ENCODE data around the gene CAP2.
"Not testable (repeated sequence)": the region's sequence is repeated elsewhere in the genome, so short reads cannot be mapped to it uniquely, and the experiment has no call there.

Gene CAP2

DNA sequence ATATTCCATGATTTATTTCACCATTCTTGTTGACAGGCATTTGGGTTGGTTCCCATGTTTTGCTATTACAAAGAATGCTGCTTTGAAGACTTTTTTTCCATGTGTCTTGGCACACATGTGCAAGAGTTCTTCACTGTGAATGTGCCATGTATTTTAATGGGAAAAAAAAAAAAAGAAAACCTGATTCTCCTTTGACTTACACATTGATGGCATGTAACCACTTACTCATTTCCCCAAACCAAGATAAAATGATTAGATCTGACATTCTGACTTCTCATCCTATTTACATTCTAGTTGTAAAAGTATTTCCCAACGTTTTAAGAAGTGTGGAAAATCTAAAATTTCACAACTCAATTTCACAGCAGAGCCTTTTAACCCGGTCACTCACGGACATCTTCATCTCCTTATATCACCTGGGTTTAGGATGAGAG is 4.4 kb downstream of the CAP2 start:
- no peak overlapping the region for H3K27ac ChIP-seq (ENCODE audit: low read length)
- H3K9me3 ChIP-seq (ENCODE audit: control insufficient read depth in 1 of 2, low read length in 2 of 2) = no peaks in the 10 kb centered on the region
- H3K4me3 ChIP-seq (ENCODE audit: low read depth in 1 of 2, low read length in 2 of 2) = no peak overlapping the region
- H3K27me3 ChIP-seq (ENCODE audit: low read depth, low read length) = no peaks in the 10 kb centered on the region
- H3K4me1 ChIP-seq (ENCODE audit: control insufficient read depth in 1 of 2, insufficient read depth in 2 of 2, low read length in 2 of 2) = peaks cover 0 to 4% of the 10 kb centered on the region in 2 donors
- H3K36me3 ChIP-seq (ENCODE audit: control insufficient read depth in 1 of 2, insufficient read depth in 2 of 2, low read length in 2 of 2) = no peaks in the 10 kb centered on the region

DNA sequence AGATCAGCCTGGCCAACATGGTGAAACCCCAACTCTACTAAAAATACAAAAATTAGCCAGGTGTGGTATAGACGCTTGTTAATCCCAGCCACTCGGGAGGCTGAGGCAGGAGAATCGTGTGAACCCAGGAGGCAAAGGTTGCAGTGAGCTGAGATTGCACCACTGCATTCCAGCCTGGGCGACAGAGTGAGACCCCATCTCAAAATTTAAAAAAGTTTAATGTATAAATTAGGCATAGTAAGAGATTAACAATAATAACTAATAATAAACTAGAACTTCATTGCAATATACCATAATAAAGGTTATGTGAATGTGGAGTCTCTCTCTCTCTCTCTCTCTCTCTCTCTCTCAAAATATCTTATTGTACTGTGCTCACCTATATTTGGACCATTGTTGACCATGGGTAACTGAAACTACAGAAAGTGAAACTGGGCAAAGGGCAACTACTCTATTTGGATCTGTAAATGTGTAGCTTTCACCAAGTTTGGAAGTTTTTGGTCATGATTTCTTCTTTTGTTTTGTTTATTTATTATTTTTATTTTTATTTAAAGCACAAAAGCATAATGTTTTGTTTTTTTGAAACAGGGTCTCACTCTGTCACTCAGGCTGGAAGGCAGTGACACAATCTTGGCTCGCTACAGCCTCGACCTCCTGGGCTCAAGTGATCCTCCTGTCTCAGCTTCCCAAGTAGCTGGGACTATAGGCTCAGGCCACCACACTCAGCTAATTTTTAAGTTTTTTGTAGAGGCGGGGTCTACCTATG is 12.0 kb downstream of the CAP2 start:
- not testable (repeated sequence) for H3K27ac ChIP-seq (ENCODE audit: low read length)

DNA sequence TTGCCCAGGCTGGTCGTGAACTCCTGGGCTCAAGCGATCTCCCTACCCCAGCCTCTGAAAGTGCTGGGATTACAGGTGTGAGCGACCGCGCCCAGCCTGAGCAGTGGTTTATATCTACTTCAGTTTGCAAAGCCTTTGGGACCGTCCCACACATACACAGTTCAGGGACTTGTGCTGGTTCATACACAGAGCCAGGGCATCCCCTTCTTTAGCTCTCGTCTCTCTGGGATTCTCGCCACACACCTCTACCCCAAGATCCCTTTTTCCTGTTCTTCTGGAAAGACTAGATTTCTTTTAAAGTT is 12.5 kb downstream of the CAP2 start:
- H3K4me3 ChIP-seq (ENCODE audit: low read depth in 1 of 2, low read length in 2 of 2) = no peak overlapping the region
- H3K27me3 ChIP-seq (ENCODE audit: low read depth, low read length) = no peaks in the 10 kb centered on the region
- H3K27ac ChIP-seq (ENCODE audit: low read length) = no peak overlapping the region

More for the DNA sequence above, 12.0 kb downstream of the CAP2 start:
- H3K36me3 ChIP-seq (ENCODE audit: control insufficient read depth in 1 of 2, insufficient read depth in 2 of 2, low read length in 2 of 2); H3K27me3 ChIP-seq (ENCODE audit: low read depth, low read length); H3K4me1 ChIP-seq (ENCODE audit: control insufficient read depth in 1 of 2, insufficient read depth in 2 of 2, low read length in 2 of 2); H3K9me3 ChIP-seq (ENCODE audit: control insufficient read depth in 1 of 2, low read length in 2 of 2); H3K4me3 ChIP-seq (ENCODE audit: low read depth in 1 of 2, low read length in 2 of 2): not testable (repeated sequence)

DNA sequence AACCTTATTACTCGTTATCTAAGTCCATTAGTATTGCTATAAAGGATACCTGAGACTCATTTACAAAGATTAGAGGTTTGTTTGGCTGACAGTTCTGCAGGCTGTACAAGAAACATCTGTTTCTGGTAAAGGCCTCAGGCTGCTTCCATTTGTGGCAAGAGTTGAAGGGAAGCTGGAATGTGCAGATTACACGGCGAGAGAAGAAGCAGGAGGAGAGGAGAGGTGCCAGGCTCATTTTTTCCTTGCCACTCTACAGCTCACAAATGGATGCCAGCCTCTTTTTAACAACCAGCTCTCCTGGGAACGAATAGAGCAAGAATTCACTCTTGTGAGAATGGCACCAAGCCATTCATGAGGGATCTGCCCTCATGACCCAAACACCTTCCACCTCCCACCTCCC is 14.7 kb downstream of the CAP2 start:
- no peaks in the 10 kb centered on the region for H3K4me1 ChIP-seq (ENCODE audit: control insufficient read depth in 1 of 2, insufficient read depth in 2 of 2, low read length in 2 of 2)
- H3K9me3 ChIP-seq (ENCODE audit: control insufficient read depth in 1 of 2, low read length in 2 of 2) = peaks cover 0 to 5% of the 10 kb centered on the region in 2 donors
- no peak overlapping the region for H3K27ac ChIP-seq (ENCODE audit: low read length)
- no peaks in the 10 kb centered on the region for H3K27me3 ChIP-seq (ENCODE audit: low read depth, low read length)
- H3K4me3 ChIP-seq (ENCODE audit: low read depth in 1 of 2, low read length in 2 of 2) = no peak overlapping the region
- no peaks in the 10 kb centered on the region for H3K36me3 ChIP-seq (ENCODE audit: control insufficient read depth in 1 of 2, insufficient read depth in 2 of 2, low read length in 2 of 2)

More for the DNA sequence above, 12.5 kb downstream of the CAP2 start:
- Histone ChIP-seq H3K9me3 (ENCODE audit: control insufficient read depth in 1 of 2, low read length in 2 of 2) (peaks cover 0 to 5% of the 10 kb centered on the region in 2 donors), H3K4me1 (ENCODE audit: control insufficient read depth in 1 of 2, insufficient read depth in 2 of 2, low read length in 2 of 2) (no peaks in the 10 kb centered on the region), H3K36me3 (ENCODE audit: control insufficient read depth in 1 of 2, insufficient read depth in 2 of 2, low read length in 2 of 2) (no peaks in the 10 kb centered on the region)

DNA sequence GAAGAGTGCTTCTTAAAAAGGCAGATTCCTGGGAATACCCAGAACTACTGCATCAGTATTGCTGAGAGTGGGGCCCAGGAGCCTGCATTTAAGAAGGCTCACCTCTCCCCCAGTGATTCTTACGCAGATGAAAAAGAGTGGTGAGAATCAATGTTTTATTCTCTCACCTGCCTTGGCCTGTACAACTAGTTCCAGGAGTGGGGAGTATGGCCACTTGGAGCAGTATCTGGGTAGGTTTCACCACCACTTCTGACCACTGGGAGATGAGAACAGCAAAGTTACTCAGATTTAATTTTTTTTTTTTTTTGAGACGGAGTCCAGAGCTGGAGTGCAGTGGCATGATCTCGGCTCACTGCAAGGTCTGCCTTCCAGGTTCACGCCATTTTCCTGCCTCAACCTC is 16.9 kb downstream of the CAP2 start:
- H3K9me3 ChIP-seq (ENCODE audit: control insufficient read depth in 1 of 2, low read length in 2 of 2) = peaks cover 0 to 5% of the 10 kb centered on the region in 2 donors

DNA sequence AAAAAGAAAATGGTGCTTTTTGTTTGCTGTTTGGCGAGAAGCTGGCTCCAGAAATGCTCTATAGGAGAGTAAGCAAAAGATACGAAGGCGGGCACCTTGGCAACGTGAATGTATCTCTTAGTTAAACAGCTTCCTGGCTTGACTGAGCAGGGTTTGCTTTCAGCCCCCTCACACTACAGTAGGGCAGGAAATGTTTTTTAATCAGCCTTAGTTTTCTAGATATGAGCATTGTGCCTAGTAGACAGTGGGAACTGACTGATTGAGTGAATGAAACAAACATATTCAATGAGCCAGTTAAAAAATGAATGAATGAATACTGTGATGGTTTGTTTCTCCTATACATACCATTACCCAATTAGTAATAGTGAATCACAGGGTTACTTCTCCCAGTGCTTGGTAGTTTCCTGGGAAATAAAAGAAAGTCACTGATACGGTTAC is 19.9 kb downstream of the CAP2 start:
- Histone ChIP-seq H3K27ac (ENCODE audit: low read length) (no peak overlapping the region), H3K27me3 (ENCODE audit: low read depth, low read length) (no peaks in the 10 kb centered on the region), H3K9me3 (ENCODE audit: control insufficient read depth in 1 of 2, low read length in 2 of 2) (peaks cover 0 to 5% of the 10 kb centered on the region in 2 donors), H3K4me1 (ENCODE audit: control insufficient read depth in 1 of 2, insufficient read depth in 2 of 2, low read length in 2 of 2) (peaks cover 5 to 14% of the 10 kb centered on the region in 2 donors), H3K36me3 (ENCODE audit: control insufficient read depth in 1 of 2, insufficient read depth in 2 of 2, low read length in 2 of 2) (peaks cover 0 to 6% of the 10 kb centered on the region in 2 donors), H3K4me3 (ENCODE audit: low read depth in 1 of 2, low read length in 2 of 2) (no peak overlapping the region)

More for the DNA sequence above, 16.9 kb downstream of the CAP2 start:
- Histone ChIP-seq H3K36me3 (ENCODE audit: control insufficient read depth in 1 of 2, insufficient read depth in 2 of 2, low read length in 2 of 2) (no peaks in the 10 kb centered on the region), H3K4me3 (ENCODE audit: low read depth in 1 of 2, low read length in 2 of 2) (no peak overlapping the region), H3K27ac (ENCODE audit: low read length) (no peak overlapping the region), H3K4me1 (ENCODE audit: control insufficient read depth in 1 of 2, insufficient read depth in 2 of 2, low read length in 2 of 2) (peaks cover 0 to 3% of the 10 kb centered on the region in 2 donors), H3K27me3 (ENCODE audit: low read depth, low read length) (no peaks in the 10 kb centered on the region)

DNA sequence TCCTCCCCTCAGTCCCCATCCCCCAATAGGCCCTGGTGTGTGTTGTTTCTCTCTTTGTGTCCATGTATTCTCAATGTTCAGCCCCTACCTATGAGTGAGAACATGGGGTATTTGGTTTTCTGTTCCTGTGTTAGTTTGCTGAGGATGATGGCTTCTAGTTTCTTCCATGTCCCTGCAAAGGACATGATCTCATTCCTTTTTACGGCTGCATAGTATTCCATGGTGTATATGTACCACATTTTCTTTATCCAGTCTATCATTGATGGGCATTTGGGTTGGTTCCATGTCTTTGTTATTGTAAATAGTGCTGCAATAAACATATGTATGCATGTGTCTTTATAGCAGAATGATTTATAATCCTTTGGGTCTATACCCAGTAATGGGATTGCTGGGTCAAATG is 21.0 kb downstream of the CAP2 start:
- not testable (repeated sequence) for H3K4me3 ChIP-seq (ENCODE audit: low read depth in 1 of 2, low read length in 2 of 2); H3K27me3 ChIP-seq (ENCODE audit: low read depth, low read length)
- H3K4me1 ChIP-seq (ENCODE audit: control insufficient read depth in 1 of 2, insufficient read depth in 2 of 2, low read length in 2 of 2) = peaks cover 7 to 24% of the 10 kb centered on the region in 2 donors

DNA sequence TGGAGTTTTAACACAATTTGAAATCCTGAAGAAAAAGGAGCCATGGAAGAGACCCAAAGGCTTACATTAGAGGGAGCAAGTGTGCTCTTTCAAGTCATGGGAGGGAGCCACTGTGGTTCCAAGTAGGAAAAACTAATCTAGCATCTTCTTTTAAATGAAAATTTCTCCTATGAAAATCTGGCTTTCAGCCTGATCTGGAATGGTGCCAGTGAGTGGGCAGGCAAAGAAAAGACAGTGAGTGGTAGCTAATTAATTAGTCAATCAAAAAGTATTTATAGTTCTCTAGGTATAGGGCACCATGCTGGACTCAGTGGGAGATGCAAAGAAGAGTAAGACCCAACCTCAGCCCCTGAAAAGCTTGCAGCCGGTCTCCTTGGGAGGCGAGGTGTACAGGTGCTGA is 21.9 kb downstream of the CAP2 start:
- Histone ChIP-seq H3K4me3 (ENCODE audit: low read depth in 1 of 2, low read length in 2 of 2) (no peak overlapping the region), H3K36me3 (ENCODE audit: control insufficient read depth in 1 of 2, insufficient read depth in 2 of 2, low read length in 2 of 2) (peaks cover 0 to 6% of the 10 kb centered on the region in 2 donors), H3K9me3 (ENCODE audit: control insufficient read depth in 1 of 2, low read length in 2 of 2) (peaks cover 0 to 1% of the 10 kb centered on the region in 2 donors), H3K27me3 (ENCODE audit: low read depth, low read length) (no peaks in the 10 kb centered on the region), H3K4me1 (ENCODE audit: control insufficient read depth in 1 of 2, insufficient read depth in 2 of 2, low read length in 2 of 2) (peaks cover 7 to 25% of the 10 kb centered on the region in 2 donors), H3K27ac (ENCODE audit: low read length) (no peak overlapping the region)

More for the DNA sequence above, 21.0 kb downstream of the CAP2 start:
- H3K36me3 ChIP-seq (ENCODE audit: control insufficient read depth in 1 of 2, insufficient read depth in 2 of 2, low read length in 2 of 2); H3K27ac ChIP-seq (ENCODE audit: low read length); H3K9me3 ChIP-seq (ENCODE audit: control insufficient read depth in 1 of 2, low read length in 2 of 2): not testable (repeated sequence)

DNA sequence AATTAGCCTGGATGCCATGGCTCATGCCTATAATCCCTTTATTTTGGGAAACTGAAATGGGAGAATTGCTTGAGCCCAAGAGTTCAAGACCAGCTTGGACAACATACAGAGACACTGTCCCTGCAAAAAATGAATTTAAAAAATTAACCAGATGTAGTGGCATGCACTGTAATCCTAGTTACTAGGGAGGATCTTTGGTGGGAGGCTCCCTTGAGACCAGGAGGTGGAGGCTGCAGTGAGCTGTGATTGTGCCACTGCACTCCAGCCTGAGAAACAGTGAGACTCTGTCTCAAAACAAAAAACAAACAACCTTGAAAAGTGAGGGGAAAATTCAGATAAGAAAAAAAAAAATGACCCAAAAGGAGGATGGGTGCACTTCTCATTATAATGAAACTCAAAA is 23.4 kb downstream of the CAP2 start:
- H3K27ac ChIP-seq (ENCODE audit: low read length) = no peak overlapping the region
- no peak overlapping the region for H3K4me3 ChIP-seq (ENCODE audit: low read depth in 1 of 2, low read length in 2 of 2)
- H3K9me3 ChIP-seq (ENCODE audit: control insufficient read depth in 1 of 2, low read length in 2 of 2) = no peaks in the 10 kb centered on the region
- peaks cover 0 to 6% of the 10 kb centered on the region in 2 donors for H3K36me3 ChIP-seq (ENCODE audit: control insufficient read depth in 1 of 2, insufficient read depth in 2 of 2, low read length in 2 of 2)
- H3K27me3 ChIP-seq (ENCODE audit: low read depth, low read length) = no peaks in the 10 kb centered on the region
- peaks cover 7 to 25% of the 10 kb centered on the region in 2 donors for H3K4me1 ChIP-seq (ENCODE audit: control insufficient read depth in 1 of 2, insufficient read depth in 2 of 2, low read length in 2 of 2)

DNA sequence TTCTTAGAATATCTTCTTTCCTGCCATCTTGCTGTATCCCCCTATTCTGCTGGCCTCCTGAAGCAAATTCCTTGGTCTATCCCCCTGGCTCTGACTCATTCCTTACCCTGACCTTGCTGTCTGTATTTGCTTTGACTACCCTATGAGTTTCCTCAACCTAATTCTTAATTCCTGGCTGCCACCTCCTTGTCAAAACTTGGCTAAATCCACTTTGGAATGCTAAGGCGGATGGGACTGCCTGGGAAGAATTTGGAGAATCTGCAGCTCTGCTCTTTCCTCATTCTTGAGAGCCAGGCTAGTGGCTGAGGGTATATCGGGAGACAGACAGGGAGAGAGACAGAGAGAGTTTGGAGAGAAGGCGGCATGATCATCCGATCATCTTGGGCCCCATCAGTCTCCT is 24.4 kb downstream of the CAP2 start:
- H3K4me1 ChIP-seq (ENCODE audit: control insufficient read depth in 1 of 2, insufficient read depth in 2 of 2, low read length in 2 of 2) = peaks cover 7 to 25% of the 10 kb centered on the region in 2 donors
- H3K4me3 ChIP-seq (ENCODE audit: low read depth in 1 of 2, low read length in 2 of 2) = no peak overlapping the region
- H3K27ac ChIP-seq (ENCODE audit: low read length) = peak overlapping the region; percentile 59
- H3K36me3 ChIP-seq (ENCODE audit: control insufficient read depth in 1 of 2, insufficient read depth in 2 of 2, low read length in 2 of 2) = peaks cover 0 to 6% of the 10 kb centered on the region in 2 donors
- H3K27me3 ChIP-seq (ENCODE audit: low read depth, low read length) = no peaks in the 10 kb centered on the region
- no peaks in the 10 kb centered on the region for H3K9me3 ChIP-seq (ENCODE audit: control insufficient read depth in 1 of 2, low read length in 2 of 2)

DNA sequence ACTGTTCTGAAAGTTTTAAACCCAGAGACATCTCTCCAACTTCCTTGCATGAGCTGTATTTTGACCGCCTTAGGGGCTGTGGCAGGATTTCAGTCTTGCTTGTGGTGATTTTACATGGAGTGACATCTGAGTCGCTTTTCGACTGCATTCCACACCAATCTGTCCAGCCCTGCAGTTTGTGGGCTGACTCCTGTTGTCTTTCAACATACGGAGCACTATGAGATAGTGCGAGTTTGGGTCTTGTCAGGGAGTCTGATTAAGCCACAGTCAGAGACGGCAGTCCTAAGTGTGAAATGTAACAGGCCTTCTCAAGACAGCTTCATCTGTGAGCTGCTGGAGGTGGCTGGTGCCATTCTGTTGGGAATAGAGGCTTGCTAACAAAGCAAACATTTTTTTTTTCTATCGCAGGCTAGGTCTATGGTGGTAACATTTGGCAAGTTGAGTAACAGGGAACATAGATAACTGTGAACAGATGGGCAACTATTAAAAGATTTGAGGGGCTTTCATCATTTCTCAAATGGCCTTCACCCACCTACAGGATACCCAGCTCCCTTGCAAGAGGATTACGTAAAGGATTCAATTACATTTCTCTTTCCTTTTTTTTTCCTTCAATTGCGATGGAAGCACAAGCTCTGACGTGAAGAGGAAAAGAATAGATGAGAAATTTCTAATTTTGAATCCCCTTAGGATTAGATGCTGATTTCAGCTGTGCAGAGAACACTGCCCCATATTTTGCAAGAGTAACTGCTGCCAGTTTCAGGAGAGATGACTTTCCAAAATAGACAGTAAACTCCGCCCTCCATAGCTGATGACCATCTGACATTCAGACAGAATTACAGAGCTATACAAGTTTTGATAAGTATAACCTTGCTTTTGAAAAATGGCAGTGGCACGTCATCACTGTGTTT is 25.1 kb downstream of the CAP2 start:
- H3K4me3 ChIP-seq (ENCODE audit: low read depth in 1 of 2, low read length in 2 of 2) = no peak overlapping the region
- peaks cover 0 to 6% of the 10 kb centered on the region in 2 donors for H3K36me3 ChIP-seq (ENCODE audit: control insufficient read depth in 1 of 2, insufficient read depth in 2 of 2, low read length in 2 of 2)
- peak overlapping the region; percentile 59 for H3K27ac ChIP-seq (ENCODE audit: low read length)
- peaks cover 7 to 25% of the 10 kb centered on the region in 2 donors for H3K4me1 ChIP-seq (ENCODE audit: control insufficient read depth in 1 of 2, insufficient read depth in 2 of 2, low read length in 2 of 2)
- H3K9me3 ChIP-seq (ENCODE audit: control insufficient read depth in 1 of 2, low read length in 2 of 2) = no peaks in the 10 kb centered on the region
- no peaks in the 10 kb centered on the region for H3K27me3 ChIP-seq (ENCODE audit: low read depth, low read length)

All from muscle layer of duodenum (tissue), 2 donors.